SU-DHL-6 (cell line): ENCODE results near the gene IDH1.

Source experiments
- CTCF ChIP-seq: fragments of 200-600 bp; sonication (generic); IDR thresholded peaks from one replicate; pipeline ENCODE4 v1.5.1; 2017; ENCODE audit warnings: antibody characterized with exemption, mild to moderate bottlenecking, low read length, moderate library complexity; ENCODE audit not compliant: insufficient read depth, poor library complexity, severe bottlenecking
- EZH2phosphoT487 ChIP-seq: fragments of 200-600 bp; sonication (generic), shearing (Covaris generic); conservative IDR thresholded peaks from 2 replicates; pipeline ENCODE4 v1.6.1; 2018; ENCODE audit warnings: mild to moderate bottlenecking, antibody characterized with exemption, low read length, moderate library complexity, mixed read lengths

- TF ChIP-seq CTCF (no peak), EZH2phosphoT487 (no peak)
These were observed 31.0 kb upstream of the IDH1 start for GRCh38 chr2:208285853-208286252.
